Heart left ventricle (tissue), 16 donors: ENCODE measurements around the gene PHACTR1. TPM values are rescaled to one million over a fixed set of nuclear protein-coding genes. Genes with fewer than 3 reads are reported as not detected.

Source experiments
- ATAC-seq, 4 donors: fragments of 200-7000 bp; cut with Tn5 transposase; one replicate each; pipeline ENCODE4 v1.9.1; 2020 to 2022; ENCODE audit warnings: moderate library complexity in 4 of 4, mild to moderate bottlenecking in 3 of 4, moderate number of reproducible peaks in 1 of 4
- DNase-seq, 5 donors: peaks; one replicate each; pipeline ENCODE4 v3.0.0-alpha.2; 2020
- H3K27ac ChIP-seq, 12 donors: fragments of 200-600 bp; sonication (generic) in 4 of 12; one replicate each; pipeline versions ENCODE4 v1.5.0 to v1.8.0; 2016 to 2022; ENCODE audit warnings: mild to moderate bottlenecking in 2 of 12
- H3K27me3 ChIP-seq, 9 donors: fragments of 200-600 bp; sonication (generic) in 2 of 9; one replicate each; pipeline versions ENCODE4 v1.5.1 to v1.8.0; 2016 to 2022; ENCODE audit warnings: mild to moderate bottlenecking in 3 of 9
- H3K36me3 ChIP-seq, 9 donors: fragments of 200-600 bp; sonication (generic) in 2 of 9; one replicate each; pipeline versions ENCODE4 v1.5.0 to v1.8.0; 2018 to 2022; ENCODE audit warnings: mild to moderate bottlenecking in 2 of 9
- H3K4me1 ChIP-seq, 12 donors: fragments of 200-600 bp; sonication (generic) in 4 of 12; one replicate each; pipeline versions ENCODE4 v1.5.0 to v1.8.0; 2016 to 2022; ENCODE audit warnings: mild to moderate bottlenecking in 3 of 12
- H3K4me3 ChIP-seq, 12 donors: fragments of 200-600 bp; sonication (generic) in 4 of 12; one replicate each; pipeline versions ENCODE4 v1.5.0 to v1.8.0; 2017 to 2022; ENCODE audit warnings: mild to moderate bottlenecking in 9 of 12, moderate library complexity in 4 of 12
- H3K9me3 ChIP-seq, 12 donors: fragments of 200-600 bp; sonication (generic) in 4 of 12; one replicate each; pipeline versions ENCODE4 v1.5.0 to v1.8.0; 2016 to 2022; ENCODE audit warnings: mild to moderate bottlenecking in 1 of 12
- CTCF ChIP-seq, 12 donors: fragments of 200-600 bp; sonication (generic) in 4 of 12; IDR thresholded peaks; one replicate each; pipeline versions ENCODE4 v1.5.0 to v1.8.0; 2018 to 2022; ENCODE audit warnings: antibody characterized with exemption in 12 of 12, mild to moderate bottlenecking in 5 of 12
- POLR2A ChIP-seq, 2 donors: fragments of 450-650 bp; IDR thresholded peaks; one replicate each; pipeline ENCODE4 v1.6.1; 2017; ENCODE audit warnings: antibody characterized with exemption in 2 of 2, mild to moderate bottlenecking in 2 of 2, moderate library complexity in 2 of 2
- WGBS, 4 donors: extraction: QIAGEN DNeasy Blood & Tissue Kit in 2 of 4; methylation state at CpG; one replicate each; pipeline versions ENCODE4 v1.1.5 to v1.1.7; 2013 to 2018; 5-methylcytosine and 5-hydroxymethylcytosine counted together
- intact Hi-C, 10 donors: fragments of 100-400 bp; cut with DNase I; formaldehyde crosslinking; loops; one replicate each; pipeline versions ENCODE4 v1.11.1 to v1.14.2; 2022
- polyA plus RNA-seq, 2 donors: library from polyadenylated mRNA; stranded (reverse); fragments of 200-250 nt; gene quantifications; one replicate each; pipeline ENCODE4 v1.2.3, GENCODE V29; 2013
- total RNA-seq, 9 donors: library from RNA; depleted of rRNA in 2 of 9; stranded (reverse); fragments of >200 nt in 2 of 9; fragmentation: NEBNext Ultra II Directional in 3 of 9; extraction: Animal tissue kit (Norgen Biotek cat#: 25700) in 3 of 9; gene quantifications; one replicate each; pipeline versions ENCODE4 v1.1.0 to v1.2.4, GENCODE V29; 2016 to 2023
- donor health status: ischemic (EF 13 %, LVEDD 7.1; RV severe dilation, severe dysfunction).
- donor health status: healthy with polysubstance abuse.
- donor health status: DM: no; HTN: yes; CAD: no.
- donor health status: DM: no; HTN: no; CAD: no.
- donor health status: ischemic (EF 25% LVEDD 6.9; RV normal size, moderate dysfunction).
- donor health status: ischemic (EF 25% LVEDD 5.7; RV mildly dilated, moderate dysfunction).
- donor health status: healthy.
- donor health status: DM: yes; HTN: yes; CAD: no.
- donor health status: ischemic (EF 35%, LVEDD 5.7; RV mildly dilated, moderate dysfunction).
- donor health status: nonischemic (EF 11% LVEDD 7.7; RV severe dilation, severe dysfunction).
- donor health status: DM: yes; HTN: yes; CAD: no.
- donor health status: PGD.
- donor health status: ischemic (EF 29% LVEDD 5.4; RV normal size, mild dysfunction).
- donor health status: nonischemic (EF 23%, LVEDD 6.1; RV moderate dilation, normal function).

The PHACTR1 gene
- total and polyA plus RNA-seq, 11 donors, result 21.2 to 238 (median 87.4) TPM

GRCh38 chr6:13081189-13081563 lies 364.6 kb downstream of the PHACTR1 start:
- Histone ChIP-seq H3K4me1 (peaks cover 3 to 54% (median 29%) of the 10 kb centered on the region in 12 donors), H3K27me3 (no peaks in the 10 kb centered on the region), H3K27ac (peak overlapping the region in 4 of 12 donors; percentile 3 to 51 (median 23)), H3K9me3 (no peaks in the 10 kb centered on the region), H3K36me3 (no peaks in the 10 kb centered on the region), H3K4me3 (no peak overlapping the region)
- ATAC-seq (no peak), DNase-seq (no peak)
- TF ChIP-seq POLR2A (IDR thresholded peaks at IDR 0.05) (no peak), CTCF (IDR thresholded peaks at IDR 0.05) (no peak)
- 71 to 76% (median 72%) methylated on average over 4 of the region's 4 CpGs for WGBS, 4 donors
- intact Hi-C loops, result no loop called here

- no peak for DNase-seq
- no peaks in the 10 kb centered on the region for H3K36me3 ChIP-seq
- TF ChIP-seq CTCF (IDR thresholded peaks at IDR 0.05) (no peak), POLR2A (IDR thresholded peaks at IDR 0.05) (no peak)
- H3K27ac ChIP-seq, result no peak overlapping the region
- no peak overlapping the region for H3K4me3 ChIP-seq
- 70 to 73% (median 72%) methylated on average over 7 of the region's 7 CpGs for WGBS, 4 donors
- H3K27me3 ChIP-seq, result no peaks in the 10 kb centered on the region
- peak in 2 of 4 donors; percentile 48 to 50 for ATAC-seq
- peaks cover 0 to 12% (median 1%) of the 10 kb centered on the region in 12 donors for H3K4me1 ChIP-seq
- intact Hi-C loops, result no loop called here
- no peaks in the 10 kb centered on the region for H3K9me3 ChIP-seq
Measured at GRCh38 chr6:13089296-13089994, 372.9 kb downstream of the PHACTR1 start.

GRCh38 chr6:13091192-13091591 lies 374.6 kb downstream of the PHACTR1 start:
- H3K4me3 ChIP-seq, result no peak overlapping the region
- peak in 2 of 4 donors; percentile 57 to 67 for ATAC-seq
- no peaks in the 10 kb centered on the region for H3K36me3 ChIP-seq
- no peaks in the 10 kb centered on the region for H3K9me3 ChIP-seq
- intact Hi-C loops, result no loop called here
- TF ChIP-seq CTCF (IDR thresholded peaks at IDR 0.05), result no peak
- no peak for TF ChIP-seq POLR2A (IDR thresholded peaks at IDR 0.05)
- DNase-seq, result no peak
- H3K27ac ChIP-seq, result no peak overlapping the region
- H3K4me1 ChIP-seq, result peaks cover 0 to 24% (median 7%) of the 10 kb centered on the region in 12 donors
- WGBS, 4 donors, result 61 to 76% (median 71%) methylated on average over 6 of the region's 6 CpGs
- H3K27me3 ChIP-seq, result no peaks in the 10 kb centered on the region

GRCh38 chr6:13094781-13095425 lies 378.3 kb downstream of the PHACTR1 start:
- peaks cover 0 to 40% (median 17%) of the 10 kb centered on the region in 12 donors for H3K4me1 ChIP-seq
- H3K27me3 ChIP-seq, result no peaks in the 10 kb centered on the region
- TF ChIP-seq POLR2A (IDR thresholded peaks at IDR 0.05) (no peak), CTCF (IDR thresholded peaks at IDR 0.05) (no peak)
- peak overlapping the region in 5 of 12 donors; percentile 1 to 51 (median 20) for H3K27ac ChIP-seq
- H3K4me3 ChIP-seq, result no peak overlapping the region
- intact Hi-C loops, result no loop called here
- H3K9me3 ChIP-seq, result no peaks in the 10 kb centered on the region
- WGBS, 4 donors, result 50 to 62% (median 52%) methylated on average over 3 of the region's 3 CpGs
- H3K36me3 ChIP-seq, result no peaks in the 10 kb centered on the region
- ATAC-seq (no peak), DNase-seq (no peak)
